IPS DF 19.7 (cell line): ENCODE data around the gene KNCN.

ENCODE experiments used
- DNase-seq: peaks from one replicate; pipeline ENCODE4 v3.0.0-alpha.2; 2013; ENCODE audit warnings: low read depth, low spot score

KNCN gene

DNA sequence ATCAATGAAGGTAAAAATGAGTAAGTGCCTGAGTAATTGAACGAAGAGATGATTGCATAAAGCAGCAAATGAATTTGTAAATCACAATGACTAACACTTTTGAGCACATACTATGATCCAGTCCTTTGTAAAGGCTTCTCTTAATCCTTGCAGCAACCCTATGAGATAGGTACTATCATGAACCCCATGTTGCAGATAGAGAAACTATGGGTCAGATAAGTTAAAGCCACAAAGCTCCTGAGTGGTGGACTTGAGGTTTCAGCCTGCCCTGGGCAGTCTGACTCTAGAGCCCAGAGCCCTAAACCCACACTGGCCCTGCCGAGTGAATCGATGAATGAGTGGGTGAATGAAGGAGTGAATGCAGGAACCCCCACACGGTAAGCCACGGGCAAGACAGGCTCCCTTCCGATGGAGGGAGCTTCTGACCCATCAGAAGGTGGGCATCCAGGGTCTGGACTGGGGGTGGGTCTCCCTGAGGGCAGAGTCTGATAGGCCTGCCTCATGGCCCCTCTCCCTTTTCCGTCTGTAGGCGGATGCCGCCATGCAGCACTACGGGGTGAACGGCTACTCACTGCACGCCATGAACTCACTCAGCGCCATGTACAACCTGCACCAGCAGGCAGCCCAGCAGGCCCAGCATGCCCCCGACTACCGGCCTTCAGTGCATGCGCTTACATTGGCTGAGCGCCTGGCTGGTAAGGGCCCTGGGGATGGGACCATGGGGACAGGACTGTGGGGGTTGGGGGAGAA is 44.8 kb downstream of the KNCN start:
- no peak for DNase-seq

DNA sequence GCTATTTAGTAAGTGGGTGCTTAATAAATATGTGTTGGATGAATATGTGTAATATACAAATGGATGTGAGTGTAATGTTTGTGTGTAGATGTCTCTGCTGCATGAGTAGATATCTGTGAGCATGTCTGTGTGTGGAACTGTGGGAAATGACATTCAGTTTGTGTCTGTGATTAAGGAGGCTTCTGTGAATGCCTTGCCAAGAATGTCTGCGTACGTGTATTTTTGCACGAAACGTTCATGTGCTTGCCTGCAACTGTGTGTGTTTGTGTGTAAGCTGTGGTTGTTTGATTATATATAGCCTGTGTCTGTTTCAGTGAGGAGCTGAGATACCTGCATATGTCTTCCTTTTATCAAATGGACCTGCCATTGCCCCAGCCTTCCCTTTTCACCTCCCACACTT is 48.0 kb downstream of the KNCN start:
- no peak for DNase-seq

DNA sequence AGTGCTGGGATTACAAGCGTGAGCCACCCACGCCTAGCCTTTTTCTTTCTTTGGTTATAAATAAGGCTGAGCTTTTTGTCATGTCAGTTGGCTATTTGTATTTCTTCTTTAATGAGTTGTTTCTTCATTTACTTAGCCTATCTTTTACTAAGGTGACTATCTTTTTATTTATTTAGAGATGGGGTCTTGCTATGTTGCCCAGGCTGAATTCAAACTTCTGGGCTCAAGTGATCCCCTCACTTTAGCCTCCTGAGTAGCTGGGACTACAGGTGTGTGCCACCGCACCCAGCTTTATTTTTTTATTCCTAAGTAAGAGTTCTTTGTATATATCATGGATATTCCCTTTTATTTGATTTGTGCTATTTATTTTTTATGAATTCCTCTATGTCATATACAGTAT is 49.9 kb downstream of the KNCN start:
- DNase-seq, result no peak

DNA sequence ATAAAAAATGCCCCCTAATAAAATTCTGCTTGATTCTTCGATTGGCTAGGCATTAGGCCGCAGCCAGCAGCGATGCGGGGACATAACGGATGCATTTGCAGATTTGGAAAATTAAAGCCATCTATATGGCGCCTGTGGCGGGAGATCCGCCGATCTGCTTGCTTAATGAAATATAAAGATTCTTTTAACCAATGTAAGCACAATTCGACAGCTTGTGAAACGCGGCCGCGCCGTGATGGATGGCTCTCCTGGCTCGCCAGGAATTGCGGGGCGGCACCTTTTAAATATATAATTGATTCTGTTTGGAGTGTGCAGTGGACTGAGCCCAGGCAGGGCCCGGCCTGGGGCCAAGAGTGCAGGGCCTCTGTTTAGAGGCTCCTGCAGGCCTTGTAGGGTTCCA is 53.8 kb downstream of the KNCN start:
- DNase-seq, result no peak

DNA sequence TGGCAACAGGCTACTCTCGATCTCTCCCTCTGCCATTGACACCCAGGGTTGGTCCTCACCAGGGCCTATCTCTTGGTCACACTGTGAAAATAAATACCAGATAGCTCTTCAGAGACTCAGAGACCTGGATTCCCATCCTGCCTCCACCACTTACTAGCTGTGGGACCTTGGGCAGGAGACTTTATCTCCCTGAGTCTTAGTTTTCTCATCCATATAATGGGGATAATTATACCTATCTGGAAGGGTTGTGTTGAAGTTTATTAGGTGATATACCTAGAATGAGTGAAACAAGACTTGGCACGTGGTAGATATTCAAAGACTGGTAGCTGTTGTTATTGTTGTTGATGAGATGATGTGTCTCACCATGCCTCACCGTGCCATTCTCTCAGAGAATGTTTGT is 54.4 kb downstream of the KNCN start:
- DNase-seq, result no peak

DNA sequence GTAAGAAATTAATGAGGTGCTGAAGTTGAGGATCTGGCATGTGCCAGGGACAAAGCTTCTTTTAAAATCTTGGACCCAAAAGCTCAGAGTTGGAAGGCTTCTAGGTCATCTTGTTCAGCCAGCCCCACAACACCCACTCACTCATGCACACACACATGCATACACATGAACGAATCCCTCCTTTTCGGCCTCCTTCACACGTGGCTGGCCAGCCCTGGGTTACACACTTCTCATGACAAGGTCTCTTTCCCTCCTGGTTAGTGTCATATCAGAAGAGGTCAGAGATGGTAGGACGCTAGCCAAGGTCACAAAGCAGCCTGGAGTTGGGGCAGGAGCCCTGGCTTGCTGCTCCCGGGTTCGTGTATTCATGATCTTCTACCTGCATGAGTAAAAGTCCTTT is 54.9 kb downstream of the KNCN start:
- DNase-seq, result no peak

DNA sequence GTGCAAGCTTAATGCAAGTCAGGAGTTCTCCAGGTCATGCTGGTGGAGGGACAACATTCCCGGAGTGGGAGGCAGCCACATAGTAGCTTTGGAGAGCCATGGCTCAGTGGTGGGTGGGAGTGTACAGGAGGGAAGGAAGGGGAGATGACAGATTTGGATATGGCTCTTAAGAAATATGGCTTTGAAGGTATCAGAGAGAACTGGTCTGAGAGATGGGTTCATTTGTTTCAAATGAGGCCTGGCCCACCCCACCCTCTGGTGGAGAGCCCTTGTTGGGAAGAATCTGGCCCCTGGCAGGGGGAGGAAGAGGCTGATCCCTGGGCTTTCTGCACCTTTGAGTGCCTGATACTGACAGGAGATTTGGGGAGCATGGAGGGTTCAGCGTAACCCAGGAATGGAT is 55.7 kb downstream of the KNCN start:
- DNase-seq, result no peak
